ENCODE measurements around the gene COX8A.
"Not testable (repeated sequence)": the region's sequence is repeated elsewhere in the genome, so short reads cannot be mapped to it uniquely, and the experiment has no call there.

The COX8A gene

GRCh38 chr11:63969461-63969860 is 5.0 kb upstream of the COX8A start:
- DNase-seq (ENCODE audit: low read depth in 2 of 2): no peak

- no peak for DNase-seq (ENCODE audit: low read depth in 2 of 2)
These were observed 3.5 kb upstream of the COX8A start for GRCh38 chr11:63970902-63971301.

DNA sequence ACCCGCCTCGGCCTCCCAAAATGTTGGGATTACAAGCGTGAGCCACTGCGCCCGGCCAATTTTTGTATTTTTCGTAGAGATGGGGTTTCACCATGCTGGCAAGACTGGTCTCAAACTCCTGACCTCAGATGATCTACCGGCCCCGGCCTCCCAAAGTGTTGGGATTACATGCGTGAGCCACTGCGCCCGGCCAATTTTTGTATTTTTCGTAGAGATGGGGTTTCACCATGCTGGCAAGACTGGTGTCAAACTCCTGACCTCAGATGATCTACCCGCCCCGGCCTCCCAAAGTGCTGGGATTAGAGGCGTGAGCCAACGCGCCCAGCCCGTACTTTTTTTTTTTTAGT is 535 bp upstream of the COX8A start:
- not testable (repeated sequence) for DNase-seq (ENCODE audit: low read depth in 2 of 2)

DNA sequence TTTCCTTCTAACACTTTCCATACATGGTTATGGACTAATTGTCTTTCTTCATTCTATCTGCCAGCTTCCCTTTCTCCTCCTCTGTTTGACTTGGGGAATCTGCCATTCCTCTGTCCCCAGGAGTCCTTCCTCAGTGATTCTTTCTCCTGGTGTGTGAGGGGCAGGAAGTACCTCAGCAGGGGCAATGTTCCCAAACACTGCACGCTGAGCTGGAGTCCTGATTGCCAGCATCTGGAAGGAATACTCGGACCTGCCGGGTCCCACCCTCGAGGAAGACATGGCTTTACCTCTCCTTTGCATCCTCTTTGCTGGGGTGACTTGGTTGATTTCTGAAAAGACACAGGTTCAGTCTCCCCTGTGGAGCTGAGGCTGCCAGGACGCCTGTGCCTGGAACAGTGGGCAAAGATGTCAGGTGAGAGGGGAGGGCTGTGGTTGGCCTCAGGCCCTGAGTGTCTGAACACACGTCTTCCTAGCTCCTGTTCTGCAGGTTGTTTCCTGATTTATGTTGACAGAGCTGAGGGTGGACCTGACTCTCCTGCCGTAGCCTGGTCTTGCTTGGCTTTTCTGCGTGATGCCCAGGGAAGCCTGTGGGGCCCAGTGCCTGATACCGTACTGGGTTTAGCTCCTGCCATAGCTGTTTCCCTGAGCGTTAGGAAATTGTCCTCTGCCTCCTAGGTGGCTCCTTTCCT is 4.3 kb downstream of the COX8A start:
- DNase-seq (ENCODE audit: low read depth in 2 of 2): no peak

GRCh38 chr11:63979426-63979825 is 5.0 kb downstream of the COX8A start:
- DNase-seq (ENCODE audit: low read depth in 2 of 2): no peak

DNA sequence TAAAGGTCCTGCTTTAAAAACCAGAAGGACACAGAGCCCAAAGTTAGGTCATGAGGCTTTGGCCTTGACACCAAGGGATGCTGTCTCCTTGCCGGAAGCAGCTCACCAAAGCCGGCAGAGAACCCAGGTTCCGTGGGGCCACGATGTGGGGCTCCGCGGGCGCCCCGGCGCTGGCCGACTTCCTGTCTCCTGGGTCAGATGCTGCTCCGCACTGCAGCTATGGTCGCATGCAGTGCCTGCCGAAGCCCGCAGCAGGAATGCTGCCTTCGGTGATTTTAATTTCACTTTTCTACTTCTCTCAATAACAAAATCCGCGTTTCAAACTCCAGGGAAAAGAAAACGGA is 11.4 kb downstream of the COX8A start:
- peak in 1 of 2 donors; percentile 44 for DNase-seq (ENCODE audit: low read depth in 2 of 2)

DNA sequence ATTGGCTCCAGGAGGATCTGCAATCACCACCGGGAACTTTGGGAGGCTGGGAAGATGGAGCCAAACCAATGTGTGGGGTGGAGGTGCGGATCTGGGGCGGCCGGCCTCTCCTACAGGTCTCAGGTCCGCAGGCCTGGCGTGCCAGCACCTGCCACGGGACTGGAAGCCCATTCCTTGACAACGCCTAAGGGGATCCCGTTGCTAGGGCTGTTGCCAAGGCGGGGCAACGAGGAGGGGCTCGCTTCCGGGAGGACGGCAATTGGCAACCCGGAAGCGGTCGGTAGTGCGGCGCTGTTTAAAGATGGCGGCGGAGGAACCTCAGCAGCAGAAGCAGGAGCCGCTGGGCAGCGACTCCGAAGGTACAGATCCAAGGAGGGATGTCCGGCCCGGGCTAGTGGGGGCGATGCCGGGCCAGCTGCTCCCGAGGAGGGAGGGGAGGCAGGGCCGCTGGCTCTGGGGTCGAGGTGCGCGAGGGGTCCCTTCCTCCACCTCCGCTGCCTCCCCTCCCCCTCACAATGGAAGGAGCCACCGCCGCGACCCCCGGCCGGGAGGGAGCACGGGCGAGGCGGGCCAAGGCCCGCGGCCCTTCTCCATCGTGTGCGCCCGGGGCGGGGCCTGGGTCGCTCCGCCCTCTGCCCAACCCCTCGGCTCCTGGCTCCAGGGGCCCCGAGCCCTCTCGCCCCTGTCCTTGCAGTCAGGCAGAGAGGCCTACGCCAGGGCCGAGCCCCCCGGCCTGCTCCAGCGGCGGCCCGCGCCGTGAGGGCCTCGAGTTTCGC is 11.9 kb downstream of the COX8A start, which contains the start of gene OTUB1:
Gene OTUB1, plus strand, starts transcription at position 283 of the 776 bp plus-strand sequence. Its CDS starts 19 bp downstream, at position 302.
- peak; percentile 60 to 76 for DNase-seq (ENCODE audit: low read depth in 2 of 2)

DNA sequence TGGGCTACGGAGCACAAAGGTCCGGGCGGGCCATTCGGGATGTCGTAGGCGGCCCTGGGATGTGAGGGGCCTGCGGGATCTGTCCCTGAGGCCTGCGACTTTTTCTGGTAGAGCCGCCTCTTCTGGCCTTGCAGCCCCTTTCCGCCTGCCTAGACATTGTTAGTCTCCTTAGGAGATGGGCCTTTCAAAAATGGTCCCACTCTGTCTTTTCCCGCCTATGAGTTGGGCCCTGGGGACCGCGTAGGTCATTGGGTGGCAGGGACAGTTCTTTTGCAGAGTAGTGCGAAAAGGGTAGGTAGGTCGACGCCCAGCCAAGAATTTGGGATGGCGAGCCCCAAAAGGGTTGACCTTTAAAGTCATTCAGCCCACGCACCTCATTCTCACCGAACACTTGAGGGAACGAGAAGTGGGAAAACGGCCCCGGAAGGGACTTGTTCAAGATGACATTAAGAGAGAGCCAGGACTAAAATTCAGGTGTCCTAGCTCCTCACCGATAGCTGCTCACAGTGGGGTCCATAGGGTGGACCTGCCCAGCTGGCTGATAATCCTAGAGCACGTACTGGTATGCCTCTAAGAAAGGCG is 12.6 kb downstream of the COX8A start:
- no peak for DNase-seq (ENCODE audit: low read depth in 2 of 2)

DNA sequence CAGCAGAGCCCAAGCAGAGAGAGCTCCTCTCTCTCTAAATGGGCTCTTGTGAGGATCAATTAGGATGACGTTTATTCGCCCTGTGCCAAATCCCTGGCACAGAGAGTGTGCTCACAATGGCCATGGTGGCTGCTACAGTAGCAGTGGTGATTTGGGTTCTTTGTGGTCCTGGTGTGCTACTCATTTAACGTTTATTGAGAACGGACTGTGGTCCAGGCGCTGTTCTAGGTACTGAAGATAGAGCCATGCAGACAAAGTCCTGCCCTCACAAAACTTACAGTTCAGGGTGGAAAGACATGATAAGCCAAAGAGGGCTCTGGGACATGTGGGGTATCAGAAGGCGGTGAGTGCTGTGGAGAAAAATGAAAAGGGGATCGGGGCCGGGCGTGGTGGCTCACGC is 17.1 kb downstream of the COX8A start:
- DNase-seq (ENCODE audit: low read depth in 2 of 2): no peak

DNA sequence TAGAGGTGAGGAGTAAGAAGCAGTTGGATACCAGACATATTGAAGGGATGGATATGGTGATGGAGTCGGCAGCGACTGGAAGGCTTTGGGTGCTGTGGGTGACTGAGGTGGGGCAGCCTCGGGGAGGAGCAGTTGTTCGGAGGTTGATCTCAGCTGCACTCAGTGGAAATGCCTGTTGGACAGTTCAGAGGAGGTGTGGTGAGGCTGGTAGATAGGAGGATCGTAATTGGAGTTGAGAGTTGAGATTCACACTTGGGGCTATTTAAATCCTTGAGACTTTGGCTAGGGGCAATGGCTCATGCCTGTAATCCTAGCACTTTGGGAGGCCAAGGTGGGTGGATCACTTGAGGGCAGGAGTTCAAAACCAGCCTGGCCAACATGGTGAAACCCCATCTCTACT is 18.7 kb downstream of the COX8A start:
- no peak for DNase-seq (ENCODE audit: low read depth in 2 of 2)

DNA sequence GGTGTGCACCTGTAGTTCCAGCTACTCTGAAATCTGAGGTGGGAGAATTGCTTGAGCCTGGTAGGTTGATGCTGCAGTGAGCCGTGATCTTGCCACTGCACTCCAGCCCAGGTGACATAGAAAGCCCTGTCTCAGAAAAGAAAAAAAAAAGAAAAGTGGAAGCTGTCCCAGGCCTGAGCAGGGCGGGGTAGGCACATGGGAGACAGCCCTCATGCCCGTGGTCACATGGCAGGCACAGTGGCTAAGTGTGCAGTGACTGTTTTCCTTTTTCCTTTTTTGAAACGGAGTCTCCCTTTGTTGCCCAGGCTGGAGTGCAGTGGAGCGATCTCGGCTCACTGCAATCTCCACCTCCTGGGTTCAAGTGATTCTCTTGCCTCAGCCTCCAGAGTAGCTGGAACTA is 19.6 kb downstream of the COX8A start:
- no peak for DNase-seq (ENCODE audit: low read depth in 2 of 2)

GRCh38 chr11:63996512-63996911 is 22.1 kb downstream of the COX8A start:
- no peak for DNase-seq (ENCODE audit: low read depth in 2 of 2)

DNA sequence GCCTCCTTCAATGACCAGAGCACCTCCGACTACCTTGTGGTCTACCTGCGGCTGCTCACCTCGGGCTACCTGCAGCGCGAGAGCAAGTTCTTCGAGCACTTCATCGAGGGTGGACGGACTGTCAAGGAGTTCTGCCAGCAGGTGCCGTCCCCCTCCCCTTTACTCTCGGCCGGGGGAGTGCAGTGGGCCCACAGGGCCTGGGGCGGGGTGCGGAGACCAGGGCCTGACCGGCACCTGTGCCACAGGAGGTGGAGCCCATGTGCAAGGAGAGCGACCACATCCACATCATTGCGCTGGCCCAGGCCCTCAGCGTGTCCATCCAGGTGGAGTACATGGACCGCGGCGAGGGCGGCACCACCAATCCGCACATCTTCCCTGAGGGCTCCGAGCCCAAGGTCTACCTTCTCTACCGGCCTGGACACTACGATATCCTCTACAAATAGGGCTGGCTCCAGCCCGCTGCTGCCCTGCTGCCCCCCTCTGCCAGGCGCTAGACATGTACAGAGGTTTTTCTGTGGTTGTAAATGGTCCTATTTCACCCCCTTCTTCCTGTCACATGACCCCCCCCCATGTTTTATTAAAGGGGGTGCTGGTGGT is 22.8 kb downstream of the COX8A start:
- DNase-seq (ENCODE audit: low read depth in 2 of 2): no peak

DNA sequence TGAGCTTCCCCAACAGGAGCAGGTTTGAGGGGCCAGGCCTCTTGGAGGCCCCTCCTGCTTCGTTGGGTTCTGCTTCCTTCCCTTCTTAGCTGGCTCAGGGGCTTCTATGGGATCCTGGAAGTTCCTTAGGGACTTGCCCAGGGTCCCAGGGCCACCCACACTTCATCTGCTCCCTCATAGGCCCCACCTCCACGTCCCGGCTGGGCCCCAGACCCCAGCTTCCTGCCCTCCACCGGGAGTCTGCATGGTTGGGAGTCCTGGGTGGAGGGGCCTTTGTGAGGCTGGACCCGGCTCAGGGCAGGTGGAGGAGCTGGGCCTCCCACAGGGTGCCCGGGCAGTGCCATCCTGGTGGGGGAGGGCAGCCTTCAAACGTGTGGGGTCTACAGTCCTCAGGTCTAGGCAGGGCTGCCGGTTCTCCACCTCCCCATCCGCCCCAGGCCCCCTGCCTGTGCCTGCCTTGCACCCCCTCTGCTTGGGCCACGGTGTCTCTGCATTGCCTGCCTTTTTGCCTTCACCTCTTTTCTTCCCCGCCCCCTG is 23.4 kb downstream of the COX8A start:
- DNase-seq (ENCODE audit: low read depth in 2 of 2): no peak

DNA sequence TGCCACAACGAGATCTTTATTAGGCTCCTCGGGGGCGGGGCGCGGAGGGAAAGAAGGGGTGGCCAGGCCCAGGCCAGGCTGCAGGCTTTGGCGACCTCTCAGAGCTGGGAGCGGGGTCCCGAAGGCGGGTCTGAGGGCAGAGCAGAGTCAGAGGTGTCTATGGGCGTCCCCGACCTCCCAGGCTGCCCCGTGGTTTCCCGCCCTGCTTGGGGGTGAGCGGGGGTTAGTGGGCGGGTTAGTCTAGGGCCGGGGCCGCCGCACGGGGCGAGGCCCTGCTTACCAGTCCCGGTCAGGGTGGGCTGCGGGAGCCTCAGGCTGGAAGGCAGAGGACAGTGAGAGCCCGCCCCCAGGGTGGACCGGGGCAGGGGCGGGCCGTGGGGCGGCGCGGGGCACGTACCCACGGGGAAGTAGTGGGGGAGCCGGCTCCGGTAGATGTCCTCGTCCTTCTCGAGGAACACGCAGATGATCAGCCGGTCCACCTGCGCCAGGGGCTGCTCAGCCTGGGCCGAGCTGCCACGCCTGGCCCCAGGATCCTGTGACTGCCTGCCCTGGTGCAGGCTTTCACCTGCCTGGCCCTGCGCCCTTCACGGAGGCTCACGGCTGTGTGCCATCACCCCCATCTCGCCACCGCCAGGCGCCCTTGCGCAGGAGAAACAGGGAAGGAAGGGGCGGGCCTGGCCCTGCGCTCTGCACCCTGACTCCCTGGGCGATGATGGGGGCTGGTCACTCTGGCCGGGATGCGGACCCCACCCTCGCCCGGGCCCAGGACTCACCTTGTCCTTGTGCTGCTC is 24.3 kb downstream of the COX8A start:
- DNase-seq (ENCODE audit: low read depth in 2 of 2): no peak

DNA sequence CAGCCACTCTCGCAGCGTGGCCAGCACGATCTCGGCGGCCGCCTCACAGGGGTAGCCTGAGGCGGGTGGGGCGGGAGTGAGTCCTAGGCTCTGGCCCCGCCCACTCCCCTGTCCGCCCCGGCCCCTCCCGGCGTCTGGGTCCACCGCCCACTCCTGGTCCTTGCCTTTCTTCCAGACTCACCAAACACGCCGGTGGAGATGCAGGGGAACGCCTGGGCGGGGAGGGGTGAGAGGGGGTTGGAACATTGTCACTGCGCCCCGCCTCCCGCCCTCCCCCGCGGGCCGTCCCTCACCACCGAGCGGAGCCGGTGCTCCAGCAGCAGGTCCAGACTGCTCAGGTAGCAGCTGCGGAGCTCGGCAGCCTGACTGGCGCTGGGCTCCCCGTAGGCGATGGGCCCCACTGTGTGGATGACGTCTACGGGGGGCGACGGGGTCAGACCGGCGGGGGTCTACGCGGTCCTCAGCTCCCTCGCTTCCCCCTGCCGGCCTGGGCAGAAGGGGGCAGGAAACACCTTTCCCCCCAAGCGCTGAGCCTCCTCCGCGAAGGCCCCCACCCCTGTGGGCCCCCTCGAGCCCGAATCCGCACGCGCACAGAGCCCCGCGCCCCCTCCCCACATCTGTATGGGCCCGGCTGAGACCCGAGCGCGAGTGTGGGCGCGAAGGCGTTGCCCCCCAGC is 25.1 kb downstream of the COX8A start:
- peak; percentile 25 to 43 for DNase-seq (ENCODE audit: low read depth in 2 of 2)

GRCh38 chr11:64000026-64000739 is 25.8 kb downstream of the COX8A start:
- DNase-seq (ENCODE audit: low read depth in 2 of 2): peak; percentile 44 to 51

DNA sequence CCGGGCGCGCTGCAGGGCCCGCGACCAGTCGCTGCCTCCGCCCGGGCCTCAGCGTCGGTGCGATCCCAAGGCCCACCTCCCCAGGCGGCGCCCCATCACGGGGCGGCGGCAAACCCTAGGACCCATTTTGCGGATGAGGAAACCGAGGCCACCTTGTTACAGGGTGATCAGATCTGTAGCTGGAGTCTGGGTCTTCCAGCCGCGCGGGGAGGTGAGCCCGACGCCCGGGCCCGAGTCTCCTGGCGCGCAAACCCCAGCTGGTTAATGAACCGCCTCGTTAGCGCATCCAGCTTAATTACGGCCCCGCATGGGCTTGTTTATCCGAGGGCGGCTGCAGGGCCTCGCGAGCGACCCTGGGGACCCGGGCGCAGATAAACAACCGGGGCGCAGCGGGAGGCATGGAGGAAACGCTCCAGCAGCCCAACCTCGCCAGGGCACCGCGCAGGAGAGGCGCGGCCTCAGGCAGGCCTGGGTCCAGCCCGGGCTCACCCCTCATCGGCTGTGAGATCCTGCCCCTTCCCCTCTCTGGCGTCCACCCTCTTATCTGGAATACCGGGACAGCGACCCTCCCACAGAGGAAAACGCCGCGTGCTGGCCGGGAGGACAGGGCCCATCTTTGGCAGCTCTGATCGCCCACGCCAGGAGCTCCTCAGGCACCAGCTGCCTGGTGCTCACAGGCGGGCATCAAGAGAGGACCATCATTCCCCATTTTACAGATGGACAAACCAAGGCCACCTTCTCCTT is 26.5 kb downstream of the COX8A start:
- DNase-seq (ENCODE audit: low read depth in 2 of 2): no peak
